Stimulated activated CD8-positive, alpha-beta memory T cell treated with anti-CD3 and anti-CD28 coated beads, Interleukin-2, amount 100 ng/mL, for 1 hour (primary cell): Measurements from ENCODE around the gene SCYGR1.
"Not testable (repeated sequence)": the region's sequence is repeated elsewhere in the genome, so short reads cannot be mapped to it uniquely, and the experiment has no call there.

Source experiments
- DNase-seq, 2 donors: peaks; one replicate each; pipeline ENCODE4 v3.0.0-alpha.2; 2020; ENCODE audit warnings: low read depth in 2 of 2

SCYGR1 gene

DNA sequence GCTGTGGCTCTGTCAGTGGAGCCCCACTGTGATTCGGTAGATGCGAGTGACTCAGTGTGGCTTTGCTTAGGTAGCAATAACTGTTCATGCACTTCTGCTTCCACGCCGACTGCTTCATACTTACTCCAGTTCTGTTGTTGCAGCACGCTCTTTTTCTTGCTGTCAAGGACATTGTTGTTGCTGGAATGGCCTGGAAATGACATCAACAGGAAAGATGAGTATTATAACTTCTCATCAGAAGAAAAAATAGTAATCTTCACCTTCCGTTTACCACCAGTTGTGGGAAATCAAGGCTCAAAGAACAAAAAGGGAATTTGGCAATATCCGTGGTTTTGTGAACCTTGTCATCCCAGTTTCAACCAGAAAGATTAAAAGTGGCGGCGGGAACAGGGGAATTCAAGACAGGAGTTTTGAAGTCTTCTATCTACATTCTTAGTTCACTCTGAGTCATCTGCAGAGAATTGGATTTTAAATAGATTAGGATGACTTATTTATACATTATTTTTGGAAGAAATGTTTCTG is 16.9 kb downstream of the SCYGR1 start:
- no peak for DNase-seq

DNA sequence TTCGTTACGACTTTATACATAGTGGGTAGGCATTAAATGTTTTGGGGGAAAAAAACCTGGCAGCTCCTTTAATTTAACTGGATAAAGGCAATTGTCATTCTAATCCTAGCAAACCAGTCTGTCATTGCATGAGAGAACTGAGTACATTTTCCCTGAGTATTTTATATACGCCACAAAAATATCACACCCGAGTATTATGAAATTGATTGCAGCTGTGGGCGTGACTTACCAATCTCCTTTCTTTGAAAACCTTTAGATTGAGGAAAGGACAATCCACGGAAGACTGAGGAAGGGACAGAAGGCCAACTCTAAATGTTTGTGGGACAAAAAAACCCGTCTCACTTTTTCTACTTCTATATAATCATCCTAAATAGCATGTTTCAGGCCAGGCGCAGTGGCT is 17.7 kb downstream of the SCYGR1 start:
- no peak for DNase-seq

DNA sequence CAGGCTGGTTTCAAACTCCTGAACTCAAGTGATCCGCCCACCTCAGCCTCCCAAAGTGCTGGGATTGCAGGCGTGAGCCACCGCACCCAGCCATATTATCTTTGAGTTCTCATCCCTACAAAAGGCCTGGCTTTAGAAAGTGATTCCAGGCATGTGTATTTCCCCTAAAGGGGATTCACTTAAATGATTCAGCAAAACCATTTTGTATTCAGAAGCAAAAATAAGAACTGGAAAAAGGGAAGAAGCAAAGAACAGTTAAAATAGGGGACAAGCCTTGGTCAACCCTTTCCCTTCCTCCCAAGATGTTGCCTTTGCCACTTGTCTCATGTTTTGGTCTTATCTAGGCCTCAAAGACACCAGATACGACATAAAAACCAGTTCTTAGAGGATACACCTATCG is 19.2 kb downstream of the SCYGR1 start:
- DNase-seq: no peak

DNA sequence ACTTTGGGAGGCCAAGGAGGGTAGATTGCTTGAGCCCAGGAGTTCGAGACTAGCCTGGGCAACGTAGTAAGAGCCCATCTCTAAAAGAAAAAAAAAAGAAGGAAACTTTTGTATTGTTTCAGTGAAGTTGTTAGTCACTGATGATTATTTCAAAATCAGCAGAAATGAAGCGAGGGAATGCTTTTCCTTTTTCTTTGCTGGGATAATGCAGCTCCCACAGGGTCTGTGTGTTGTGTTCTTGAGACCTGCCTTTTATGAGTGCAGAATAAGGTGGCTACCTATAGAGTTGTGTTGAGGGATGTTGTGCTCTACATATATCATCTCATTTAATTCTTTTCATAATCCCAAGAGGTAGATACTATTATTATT is 20.3 kb downstream of the SCYGR1 start:
- DNase-seq: no peak

DNA sequence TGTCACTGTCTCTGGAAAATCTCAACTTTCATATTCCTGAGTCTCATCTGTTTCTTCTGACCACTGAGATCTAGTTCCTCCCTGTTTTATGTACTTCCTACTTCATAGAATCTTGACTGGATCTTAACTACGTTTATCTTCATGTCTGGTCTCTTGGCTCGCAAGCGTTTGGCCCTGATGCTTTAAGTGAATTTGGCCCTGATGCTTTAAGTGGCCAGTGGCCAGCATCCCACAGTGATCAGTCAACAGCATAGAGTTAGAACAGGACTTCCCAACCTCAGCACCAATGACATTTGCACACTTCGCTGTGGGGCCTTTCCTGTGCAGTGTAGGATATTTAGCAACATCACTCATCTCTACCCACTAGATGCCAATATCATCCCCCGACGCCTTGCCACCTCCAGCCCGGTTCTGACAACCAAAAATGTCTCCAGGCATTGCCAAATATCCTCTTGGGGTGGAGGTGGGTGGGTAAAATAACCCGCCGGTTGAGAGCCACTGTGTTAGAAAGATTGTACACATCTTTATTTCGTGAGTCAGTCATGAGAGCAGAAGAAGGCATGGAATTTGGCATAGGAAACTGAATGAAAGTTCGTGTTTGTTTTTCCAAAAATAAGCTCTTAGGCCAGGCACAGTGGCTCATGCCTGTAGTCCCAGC is 20.9 kb downstream of the SCYGR1 start:
- DNase-seq: no peak

DNA sequence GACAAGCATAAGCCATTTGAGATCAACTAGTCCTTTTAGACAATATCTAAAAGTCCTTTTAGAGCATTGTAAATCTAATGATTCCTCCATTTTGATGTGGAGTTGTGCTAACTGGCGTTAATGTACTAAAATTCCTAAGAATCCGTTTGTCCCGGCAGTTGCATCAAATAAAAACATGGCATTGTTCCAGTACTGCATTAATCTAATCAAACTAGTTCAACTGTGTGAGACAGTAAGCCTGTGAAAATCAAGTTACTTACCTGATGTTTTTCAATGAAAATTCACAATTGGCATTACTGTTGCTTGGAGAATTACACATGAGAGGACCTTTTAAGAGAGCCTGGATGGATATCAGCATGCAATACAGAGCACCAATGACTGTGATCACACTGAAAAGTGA is 21.9 kb downstream of the SCYGR1 start:
- no peak for DNase-seq

DNA sequence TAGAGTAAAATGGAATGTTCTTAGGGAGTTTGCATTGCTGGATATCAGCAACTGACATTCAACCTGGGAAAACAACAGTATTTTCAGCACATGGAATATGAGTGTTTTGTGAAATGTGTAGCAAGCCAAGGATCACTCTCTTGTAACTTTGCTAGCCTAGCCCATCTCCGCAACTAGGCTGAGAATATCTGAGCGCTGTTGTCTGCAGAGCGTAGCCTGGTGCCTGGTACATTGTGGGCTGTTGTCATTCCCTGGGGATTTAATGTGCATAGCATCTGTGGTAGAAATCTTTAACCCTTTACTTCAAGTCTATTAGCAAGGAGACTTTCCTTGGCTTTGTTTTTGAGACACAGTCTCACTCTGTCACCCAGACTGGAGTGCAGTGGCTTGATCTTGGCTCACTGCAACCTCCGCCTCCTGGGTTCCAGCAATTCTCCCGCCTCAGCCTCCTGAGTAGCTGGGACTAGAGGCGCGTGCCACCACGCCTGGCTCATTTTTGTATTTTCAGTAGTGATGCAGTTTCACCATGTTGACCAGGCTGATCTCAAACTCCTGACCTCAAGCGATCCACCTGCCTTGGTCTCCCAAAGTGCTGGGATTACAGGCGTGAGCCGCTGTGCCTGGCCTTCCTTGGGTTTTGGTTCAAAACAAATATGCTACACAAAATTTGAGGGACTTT is 23.0 kb downstream of the SCYGR1 start:
- DNase-seq: not testable (repeated sequence)

DNA sequence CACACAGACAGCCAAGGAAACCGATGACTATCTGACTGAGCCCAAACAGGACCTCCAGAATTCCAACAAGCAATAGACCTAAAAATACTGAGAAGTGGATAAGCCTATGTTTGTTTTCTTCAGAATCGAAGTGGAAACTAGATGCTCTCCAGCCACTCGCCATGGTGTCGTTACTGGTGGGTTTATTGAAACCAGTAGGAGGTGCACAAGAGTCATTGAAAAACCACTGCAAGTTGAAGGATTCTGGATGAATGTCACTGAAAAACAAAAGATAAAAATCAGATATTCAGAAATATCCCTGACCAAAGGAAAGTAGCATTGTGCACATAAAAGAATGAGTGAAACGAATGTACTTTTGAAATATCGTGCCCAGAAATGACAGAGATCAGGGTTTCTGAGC is 24.0 kb downstream of the SCYGR1 start:
- no peak for DNase-seq

DNA sequence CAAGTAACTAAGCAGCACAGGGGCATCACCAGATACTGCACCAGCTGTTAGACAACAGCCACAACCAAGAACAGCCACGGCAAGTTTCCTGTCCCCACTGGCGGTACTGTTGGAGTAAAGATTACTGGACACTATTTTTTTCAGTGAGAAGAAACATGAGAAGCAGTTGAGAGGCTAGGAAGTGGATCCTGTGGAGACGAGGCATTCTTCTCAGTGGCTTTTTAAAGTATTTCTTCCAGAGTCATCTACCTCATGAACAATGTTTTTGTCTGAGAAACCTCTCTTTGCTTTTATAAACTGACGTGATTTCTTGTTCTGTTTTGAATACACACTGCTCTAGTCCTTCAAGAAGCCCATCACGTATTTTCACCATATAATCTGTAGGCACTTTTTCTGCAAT is 27.4 kb downstream of the SCYGR1 start:
- DNase-seq: no peak

DNA sequence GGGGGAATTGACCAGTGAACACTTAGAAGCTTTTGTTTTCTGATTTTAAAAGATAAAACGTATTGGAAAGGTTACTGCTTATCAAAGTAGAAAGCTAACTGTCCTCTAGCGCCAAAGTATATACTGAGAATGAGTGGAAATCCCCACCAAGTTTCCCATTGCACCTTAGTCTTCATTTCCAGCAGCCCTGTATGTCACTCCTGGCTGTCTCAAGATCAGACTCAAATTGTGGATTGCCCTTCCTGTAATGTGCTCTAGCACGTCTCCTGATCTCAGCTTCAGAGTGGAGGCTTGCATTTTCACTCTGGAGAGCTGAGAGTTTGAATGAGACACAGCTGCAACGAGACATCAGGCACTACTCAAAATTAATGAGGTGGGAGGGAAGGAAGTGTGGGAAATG is 36.1 kb downstream of the SCYGR1 start:
- DNase-seq: no peak

DNA sequence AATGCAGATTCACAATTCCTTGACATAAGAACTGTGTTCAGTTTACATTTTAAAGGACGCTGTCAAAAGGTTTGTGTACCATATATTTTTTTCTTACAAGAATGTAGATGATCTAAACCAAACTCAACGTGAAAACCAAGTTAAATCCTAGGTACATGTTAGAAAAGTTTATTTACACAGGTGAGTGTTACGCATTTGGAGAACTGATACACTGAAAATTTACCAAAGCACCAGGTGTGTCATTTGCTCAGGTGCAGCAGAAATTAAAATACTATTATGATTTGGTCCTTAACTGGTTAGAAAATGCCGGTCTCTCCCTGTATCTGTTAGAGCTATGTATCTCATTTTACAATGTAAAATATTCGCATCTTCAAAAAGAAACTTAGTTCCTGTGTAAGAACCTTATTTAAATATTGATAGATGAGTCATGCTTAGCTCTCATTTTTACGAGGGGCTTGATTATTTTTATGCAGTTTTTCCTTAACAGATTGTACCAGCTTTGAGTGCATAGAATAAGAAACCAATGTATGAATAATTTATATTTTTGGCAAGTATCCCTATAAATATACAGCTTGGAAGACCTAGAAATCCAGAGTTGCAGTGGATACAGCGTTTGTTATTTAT is 37.6 kb downstream of the SCYGR1 start:
- no peak for DNase-seq

DNA sequence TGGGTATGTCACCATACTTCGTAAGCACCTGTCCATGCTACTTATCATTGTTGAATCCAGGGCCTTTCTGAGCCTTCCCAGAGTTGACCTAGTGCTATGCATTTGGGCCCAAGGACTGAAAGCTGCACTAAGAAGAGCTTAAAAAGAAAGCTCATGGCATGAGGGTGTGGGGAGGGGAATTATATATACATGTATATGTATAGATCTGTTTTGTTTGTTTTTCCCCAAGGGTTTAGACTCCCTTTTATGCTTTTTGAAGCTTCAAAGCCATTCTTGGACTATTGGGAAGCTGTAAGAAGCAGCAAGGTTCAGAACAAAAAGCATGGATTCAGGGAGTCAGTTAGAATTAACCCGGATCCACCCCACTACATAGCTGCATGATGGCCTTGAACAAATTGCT is 39.4 kb downstream of the SCYGR1 start:
- no peak for DNase-seq

DNA sequence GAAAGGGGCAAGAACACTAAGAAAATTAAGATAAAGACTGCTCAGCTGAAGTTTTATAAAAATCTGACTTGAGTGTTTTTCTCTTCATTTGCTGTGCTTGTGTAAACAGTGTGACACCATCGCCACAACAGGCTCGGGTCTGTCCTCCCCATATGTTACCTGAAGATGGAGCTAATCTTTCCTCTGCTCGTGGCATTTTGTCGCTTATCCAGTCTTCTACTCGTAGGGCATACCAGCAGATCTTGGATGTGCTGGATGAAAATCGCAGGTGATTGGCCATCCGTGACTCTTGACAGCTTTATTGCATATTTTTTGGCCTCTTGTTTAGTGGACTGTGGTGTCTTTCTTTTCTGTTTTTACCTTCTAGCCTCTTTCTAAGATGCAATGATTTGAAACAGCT is 40.6 kb downstream of the SCYGR1 start:
- DNase-seq: no peak

DNA sequence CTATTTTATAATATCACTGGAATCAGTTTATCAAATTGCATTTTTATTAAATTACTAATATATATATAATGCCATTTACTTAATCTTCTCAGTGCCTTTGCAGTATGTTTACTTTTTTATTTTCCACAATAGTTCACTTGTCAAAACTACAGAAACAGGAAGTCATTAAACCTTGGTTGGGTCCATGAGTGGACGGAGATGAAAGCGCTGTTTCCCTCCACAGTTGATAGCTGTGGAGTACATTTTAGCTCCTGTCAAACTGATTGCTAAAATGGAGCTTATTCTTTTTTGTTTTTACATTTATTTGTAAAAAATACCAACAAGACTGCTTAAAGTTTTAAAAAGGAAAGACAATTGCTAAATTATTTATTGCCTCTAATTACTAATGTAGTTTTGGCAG is 43.5 kb downstream of the SCYGR1 start:
- no peak for DNase-seq

DNA sequence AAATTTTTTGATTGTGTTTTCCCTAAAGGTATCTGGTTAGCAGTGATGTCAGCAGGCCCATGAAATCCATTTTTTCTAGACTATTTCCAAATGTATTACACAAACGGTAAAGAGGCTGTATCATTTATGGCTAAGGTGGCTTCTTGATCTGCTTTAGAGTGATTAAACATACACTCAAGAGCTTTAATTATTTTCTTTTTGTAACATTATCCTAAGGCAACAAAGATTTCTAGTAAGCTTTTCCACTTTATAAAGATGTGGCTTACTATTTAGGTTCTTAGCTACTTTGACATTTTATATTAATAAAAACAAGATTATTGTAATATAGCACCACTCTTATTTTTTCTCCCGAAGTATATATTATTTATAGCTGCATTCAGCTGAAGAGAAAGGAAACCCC is 46.2 kb downstream of the SCYGR1 start:
- no peak for DNase-seq

DNA sequence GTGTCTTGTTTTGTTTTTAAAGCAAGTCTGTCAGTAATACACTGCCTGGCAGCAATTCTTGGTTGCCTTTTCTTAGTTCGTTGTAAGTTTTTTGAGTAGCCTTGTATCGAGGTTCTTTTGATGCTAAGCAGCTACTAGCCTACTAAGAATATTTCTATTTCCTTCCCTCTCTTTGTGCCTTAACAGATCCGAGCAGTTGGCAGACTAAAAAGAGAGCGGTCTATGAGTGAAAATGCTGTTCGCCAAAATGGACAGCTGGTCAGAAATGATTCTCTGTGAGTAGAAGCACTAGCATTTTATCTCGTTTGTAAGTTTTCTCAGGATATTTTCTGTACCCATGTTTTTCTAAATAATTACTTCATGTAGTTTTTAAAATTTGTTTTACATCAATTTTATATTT is 47.6 kb downstream of the SCYGR1 start:
- DNase-seq: no peak

DNA sequence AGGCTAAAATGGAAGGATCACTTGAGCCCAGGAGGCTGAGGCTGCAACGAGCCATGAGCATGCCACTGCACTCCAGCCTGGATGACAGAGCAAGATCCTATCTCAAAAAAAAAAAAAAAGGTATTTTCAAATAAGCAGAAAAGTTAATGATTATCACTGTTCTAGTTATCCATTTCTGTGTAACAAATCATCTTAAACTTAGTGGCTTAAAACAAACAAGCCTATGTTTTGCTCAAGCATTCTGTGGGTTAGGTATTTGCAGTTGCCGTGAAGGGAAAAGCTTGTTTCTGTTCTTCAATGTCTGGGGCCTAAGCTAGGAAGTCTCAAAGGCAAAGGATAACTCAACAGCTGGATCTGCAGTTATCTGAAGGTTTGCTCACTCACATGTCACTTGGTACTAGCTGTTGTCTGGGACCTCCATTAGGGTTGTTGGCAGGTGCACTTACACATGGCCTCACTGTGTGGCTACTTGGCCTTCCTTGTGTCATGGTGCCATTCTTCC is 48.6 kb downstream of the SCYGR1 start:
- no peak for DNase-seq
